Stimulated activated effector memory CD8-positive, alpha-beta T cell treated with anti-CD3 and anti-CD28 coated beads, Interleukin-12 subunit alpha, Interleukin-12 subunit beta, amount 100 ng/mL, for 72 hours (primary cell): ENCODE measurements around the gene ARSJ.
A peak's percentile ranks its signal among the peaks of the same experiment; 100 is the strongest.

Source experiments
- ATAC-seq: fragments of 150-1000 bp; cut with Tn5 transposase; 2 replicates; pipeline ENCODE4 v1.10.0; 2021
- DNase-seq, 2 donors: peaks; one replicate each; pipeline ENCODE4 v3.0.0; 2021 to 2022; ENCODE audit warnings: low spot score in 2 of 2
- H3K27ac Mint-ChIP-seq: one replicate; pipeline ENCODE4 v1.8.0; 2022; ENCODE audit warnings: mild to moderate bottlenecking, mixed read lengths
- H3K36me3 Mint-ChIP-seq: one replicate; pipeline ENCODE4 v1.8.0; 2022; ENCODE audit warnings: mild to moderate bottlenecking, mixed read lengths
- H3K4me1 Mint-ChIP-seq: one replicate; pipeline ENCODE4 v1.8.0; 2022; ENCODE audit warnings: mixed read lengths
- H3K4me3 Mint-ChIP-seq: one replicate; pipeline ENCODE4 v1.8.0; 2022; ENCODE audit warnings: mild to moderate bottlenecking, mixed read lengths
- H3K9me3 Mint-ChIP-seq: one replicate; pipeline ENCODE4 v1.8.0; 2022; ENCODE audit warnings: mixed read lengths

Gene ARSJ

DNA sequence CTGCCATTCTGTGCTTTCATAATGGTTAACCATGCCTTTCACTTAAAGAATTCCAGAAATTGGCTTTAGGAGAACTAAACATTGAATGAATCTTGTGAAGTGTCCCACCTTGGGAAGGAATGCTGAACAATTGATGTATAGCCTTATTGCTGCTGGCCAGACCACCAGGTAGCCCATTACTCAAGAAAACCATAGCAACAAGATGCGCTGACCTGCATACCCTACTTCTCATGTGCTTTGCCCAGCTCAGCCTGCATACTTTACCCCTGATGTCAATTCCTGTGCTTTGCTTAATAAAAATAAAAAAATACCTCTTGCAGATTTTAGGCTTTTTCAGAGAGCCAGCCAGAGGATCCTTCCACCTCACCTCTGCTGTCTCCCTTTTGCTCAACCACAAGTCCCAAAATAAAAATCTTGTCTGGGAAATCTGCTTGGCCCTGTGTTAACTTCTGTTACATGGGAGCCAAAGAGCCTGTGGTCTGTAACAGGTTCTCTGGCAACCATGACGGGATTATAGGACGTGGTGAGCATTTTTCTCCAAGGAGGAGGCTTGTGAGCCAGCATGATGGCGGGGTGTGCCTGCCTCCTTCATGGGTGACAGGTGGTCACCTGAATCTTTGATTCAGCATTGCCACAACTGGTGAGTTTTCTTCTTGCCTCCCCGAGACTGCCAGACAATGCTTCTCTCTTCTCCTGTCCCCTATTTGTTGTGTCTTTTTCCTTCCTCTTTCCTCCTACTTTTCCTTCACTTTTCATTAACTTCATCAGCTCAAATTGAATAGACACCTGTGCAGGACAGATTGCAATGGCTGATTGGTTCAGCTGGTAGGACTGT lies 106.8 kb downstream of the ARSJ start:
- no peak overlapping the region for H3K27ac Mint-ChIP-seq
- H3K9me3 Mint-ChIP-seq: peaks cover 3% of the 10 kb centered on the region
- peaks cover 6% of the 10 kb centered on the region for H3K4me1 Mint-ChIP-seq
- DNase-seq (no peak), ATAC-seq (no peak)
- no peaks in the 10 kb centered on the region for H3K36me3 Mint-ChIP-seq
- H3K4me3 Mint-ChIP-seq: no peak overlapping the region

DNA sequence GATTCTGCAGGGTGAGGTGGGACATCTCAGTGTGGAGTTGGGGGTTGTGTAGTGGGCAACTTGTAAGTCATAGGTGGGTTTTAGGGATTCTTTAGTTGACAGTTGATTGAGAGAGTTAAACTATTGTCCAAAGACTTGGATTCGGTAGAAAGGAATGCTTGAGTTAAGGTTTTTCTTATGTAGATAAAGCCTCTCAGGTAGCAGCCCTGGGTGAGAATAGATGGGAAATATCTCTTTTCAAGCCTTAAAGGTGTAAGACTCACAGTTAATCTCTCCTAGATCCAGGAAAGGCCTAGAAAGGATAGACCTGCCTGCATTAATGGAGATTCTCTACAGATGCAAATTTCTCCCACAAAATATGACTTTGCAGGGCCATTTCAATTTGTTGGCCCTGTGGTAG lies 108.4 kb downstream of the ARSJ start:
- Mint-ChIP-seq H3K4me3 (no peak overlapping the region), H3K4me1 (peaks cover 6% of the 10 kb centered on the region), H3K9me3 (peaks cover 3% of the 10 kb centered on the region), H3K36me3 (no peaks in the 10 kb centered on the region), H3K27ac (no peak overlapping the region)
- ATAC-seq (no peak), DNase-seq (no peak)

DNA sequence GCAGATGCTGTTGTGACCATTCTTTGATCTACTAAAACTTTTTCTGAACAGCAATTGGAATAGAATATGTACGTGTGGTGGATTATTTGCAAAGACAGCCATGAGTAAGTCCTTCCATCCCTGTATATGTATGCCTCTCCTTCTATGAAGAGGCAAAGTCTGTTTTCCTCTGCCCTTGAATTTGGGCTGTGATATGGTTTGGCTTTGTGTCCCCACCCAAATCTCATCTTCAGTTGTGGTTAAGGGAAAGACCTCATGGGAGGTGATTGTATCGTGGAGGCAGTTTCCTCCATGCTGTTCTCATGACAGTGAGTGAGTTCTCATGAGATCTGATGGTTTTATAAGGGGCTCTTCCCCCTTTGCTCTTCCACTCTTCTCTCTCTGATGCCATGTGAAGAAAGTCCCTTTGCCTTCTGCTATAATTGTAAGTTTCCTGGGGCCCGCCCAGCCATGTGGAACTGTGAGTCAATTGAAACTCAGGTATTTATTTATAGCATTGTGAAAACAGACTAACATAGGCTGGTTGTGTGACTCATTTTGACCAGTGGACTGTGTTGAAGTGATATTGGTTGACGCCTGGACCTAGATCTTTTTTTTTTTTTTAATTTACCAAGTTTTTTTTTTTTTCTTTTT lies 109.6 kb downstream of the ARSJ start:
- H3K4me3 Mint-ChIP-seq: no peak overlapping the region
- H3K9me3 Mint-ChIP-seq: peaks cover 3% of the 10 kb centered on the region

DNA sequence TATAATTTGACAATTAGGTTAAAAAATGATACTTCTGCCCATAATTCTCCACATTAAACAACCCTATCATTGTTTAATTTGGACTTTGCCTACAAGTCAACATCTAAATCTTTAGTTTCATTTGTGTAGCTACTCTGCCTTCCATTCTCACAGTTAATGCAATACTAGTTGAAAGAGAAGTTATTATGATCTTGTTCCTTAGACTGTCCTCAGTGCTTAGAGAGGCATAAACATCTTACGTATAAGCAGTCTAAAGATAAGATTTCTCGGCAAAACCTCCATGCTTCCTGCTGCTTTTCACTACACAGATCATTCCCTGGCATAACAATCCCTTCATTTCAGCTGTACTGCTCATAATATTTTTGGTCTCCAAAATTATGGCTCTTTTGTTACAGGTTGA lies 112.8 kb downstream of the ARSJ start:
- DNase-seq (no peak), ATAC-seq (no peak)

More for the DNA sequence above, 109.6 kb downstream of the ARSJ start:
- DNase-seq (peak in 1 of 2 donors; percentile 18), ATAC-seq (peak; percentile 99)
- H3K27ac Mint-ChIP-seq: peak overlapping the region; percentile 92
- peaks cover 6% of the 10 kb centered on the region for H3K4me1 Mint-ChIP-seq
- no peaks in the 10 kb centered on the region for H3K36me3 Mint-ChIP-seq

DNA sequence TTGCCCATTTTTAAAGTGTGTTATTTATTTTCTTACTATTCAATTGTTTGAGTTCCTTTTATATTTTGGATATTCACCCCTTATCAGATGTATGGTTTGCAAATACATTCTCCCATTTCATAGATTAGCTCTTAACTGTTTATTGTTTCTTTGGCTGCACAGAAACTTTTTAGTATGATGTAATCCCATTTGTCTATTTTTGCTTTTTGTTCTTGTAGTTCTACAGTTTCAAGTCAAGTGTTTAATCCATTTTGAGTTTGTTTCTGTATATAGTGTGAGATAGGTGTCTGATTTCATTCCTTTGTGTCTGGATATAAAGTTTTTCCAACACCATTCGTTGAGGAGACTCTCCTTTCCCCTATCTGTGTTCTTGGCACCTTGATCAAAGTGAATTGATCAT lies 120.5 kb downstream of the ARSJ start:
- Mint-ChIP-seq H3K27ac (no peak overlapping the region), H3K36me3 (no peaks in the 10 kb centered on the region), H3K4me3 (no peak overlapping the region), H3K9me3 (no peaks in the 10 kb centered on the region), H3K4me1 (no peaks in the 10 kb centered on the region)
- no peak for ATAC-seq
- no peak for DNase-seq

More for the DNA sequence above, 112.8 kb downstream of the ARSJ start:
- Mint-ChIP-seq H3K4me1 (peaks cover 6% of the 10 kb centered on the region), H3K4me3 (no peak overlapping the region), H3K9me3 (peaks cover 3% of the 10 kb centered on the region), H3K36me3 (no peaks in the 10 kb centered on the region), H3K27ac (no peak overlapping the region)

DNA sequence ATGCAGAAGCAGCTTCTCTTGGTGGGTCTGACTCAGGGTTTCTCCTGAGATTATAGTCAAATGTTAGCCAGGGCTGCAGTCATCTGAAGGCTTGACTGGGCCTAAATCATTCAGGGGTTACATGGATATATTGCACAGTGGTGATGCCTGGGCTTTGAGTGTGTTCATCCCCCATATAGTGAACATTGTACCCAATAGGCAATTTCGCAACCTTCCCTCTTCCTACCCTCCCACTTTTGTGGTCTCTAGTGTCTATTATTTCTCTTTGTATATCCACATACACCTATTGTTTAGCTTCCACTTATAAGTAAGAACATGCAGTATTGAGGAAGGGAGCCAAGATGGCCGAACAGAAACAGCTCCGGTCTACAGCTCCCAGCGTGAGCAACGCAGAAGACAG lies 127.6 kb downstream of the ARSJ start:
- H3K36me3 Mint-ChIP-seq: no peaks in the 10 kb centered on the region
- no peaks in the 10 kb centered on the region for H3K4me1 Mint-ChIP-seq
- no peak overlapping the region for H3K4me3 Mint-ChIP-seq
- DNase-seq: no peak
- H3K27ac Mint-ChIP-seq: no peak overlapping the region
- peaks cover 2% of the 10 kb centered on the region for H3K9me3 Mint-ChIP-seq
- ATAC-seq: no peak
